ENCODE measurements around the gene FBLN1.

Gene FBLN1

GRCh38 chr22:45645526-45646414 lies 143.1 kb downstream of the FBLN1 start:
- peak; percentile 74 for FAIRE-seq
- DNase-seq (ENCODE audit: extremely low spot score, insufficient read length, low read depth), result peak; percentile 75

DNA sequence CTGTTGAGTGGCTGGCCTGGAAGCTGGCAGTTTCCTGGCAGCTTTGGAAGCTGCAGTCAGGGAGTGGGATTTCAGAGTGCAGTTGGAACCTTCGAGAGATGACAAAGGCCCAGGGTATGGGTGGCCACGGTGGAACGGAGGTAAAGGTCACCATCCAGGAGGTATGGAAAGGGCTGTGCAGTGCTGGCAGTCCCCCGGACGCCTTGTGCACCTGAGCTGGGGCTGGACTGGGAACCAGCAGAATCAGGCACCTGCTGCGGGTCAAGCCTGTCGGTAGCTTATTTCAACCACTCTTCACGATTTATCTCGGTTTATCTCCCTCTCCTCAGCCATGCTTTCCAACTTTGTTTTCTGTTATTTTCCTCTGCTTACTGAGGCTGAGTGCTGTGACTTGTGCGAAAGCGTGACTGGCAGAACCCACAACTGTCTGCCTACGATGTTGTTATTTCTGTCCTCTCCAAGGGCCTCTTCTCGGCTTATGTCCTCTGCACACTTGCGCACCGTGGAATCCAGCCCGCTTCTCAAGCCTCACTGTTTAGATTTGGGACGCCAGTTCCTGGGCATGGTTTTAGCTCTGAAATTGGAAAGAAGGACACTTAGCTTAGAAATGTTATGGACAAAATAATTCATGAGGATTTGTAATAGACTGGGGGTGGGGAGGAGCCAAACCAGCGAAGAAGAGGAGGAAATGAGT lies 145.0 kb downstream of the FBLN1 start:
- no peak for FAIRE-seq
- no peak for DNase-seq (ENCODE audit: extremely low spot score, insufficient read length, low read depth)

- no peak for FAIRE-seq
- DNase-seq (ENCODE audit: extremely low spot score, insufficient read length, low read depth), result no peak
These were observed 145.8 kb downstream of the FBLN1 start for GRCh38 chr22:45648301-45649117.

- FAIRE-seq, result no peak
- no peak for DNase-seq (ENCODE audit: extremely low spot score, insufficient read length, low read depth)
These were observed 147.1 kb downstream of the FBLN1 start for GRCh38 chr22:45649809-45650208.

GRCh38 chr22:45650721-45651120 lies 148.0 kb downstream of the FBLN1 start:
- DNase-seq (ENCODE audit: extremely low spot score, insufficient read length, low read depth) (no peak), FAIRE-seq (no peak)

Data from GM18507 (cell line).